Central memory CD8-positive, alpha-beta T cell (primary cell): ENCODE results near the gene DOHH.
"Not testable (repeated sequence)": the region's sequence is repeated elsewhere in the genome, so short reads cannot be mapped to it uniquely, and the experiment has no call there.

Experiments
- ATAC-seq: fragments of 150-1000 bp; cut with Tn5 transposase; replicated peaks from 2 replicates; pipeline ENCODE4 v1.10.0; 2022; ENCODE audit warnings: mild to moderate bottlenecking, moderate FRiP score, moderate number of reproducible peaks; ENCODE audit not compliant: poor library complexity, severe bottlenecking; ENCODE audit errors: extremely low read depth
- DNase-seq, 2 donors: peaks; one replicate each; pipeline ENCODE4 v3.0.0; 2021; ENCODE audit warnings: low spot score in 2 of 2
- H3K27ac Mint-ChIP-seq: one replicate; pipeline ENCODE4 v1.8.0; 2022; ENCODE audit warnings: low read depth, mild to moderate bottlenecking, moderate library complexity, mixed read lengths
- H3K27me3 Mint-ChIP-seq: one replicate; pipeline ENCODE4 v1.8.0; 2022; ENCODE audit warnings: mixed read lengths
- H3K36me3 Mint-ChIP-seq: one replicate; pipeline ENCODE4 v1.8.0; 2022; ENCODE audit warnings: mild to moderate bottlenecking, moderate library complexity, mixed read lengths; ENCODE audit not compliant: insufficient read depth
- H3K4me1 Mint-ChIP-seq: one replicate; pipeline ENCODE4 v1.8.0; 2022; ENCODE audit warnings: mixed read lengths
- H3K4me3 Mint-ChIP-seq: one replicate; pipeline ENCODE4 v1.8.0; 2022; ENCODE audit warnings: mild to moderate bottlenecking, moderate library complexity, mixed read lengths
- H3K9me3 Mint-ChIP-seq: one replicate; pipeline ENCODE4 v1.8.0; 2022; ENCODE audit warnings: mixed read lengths

The DOHH gene

DNA sequence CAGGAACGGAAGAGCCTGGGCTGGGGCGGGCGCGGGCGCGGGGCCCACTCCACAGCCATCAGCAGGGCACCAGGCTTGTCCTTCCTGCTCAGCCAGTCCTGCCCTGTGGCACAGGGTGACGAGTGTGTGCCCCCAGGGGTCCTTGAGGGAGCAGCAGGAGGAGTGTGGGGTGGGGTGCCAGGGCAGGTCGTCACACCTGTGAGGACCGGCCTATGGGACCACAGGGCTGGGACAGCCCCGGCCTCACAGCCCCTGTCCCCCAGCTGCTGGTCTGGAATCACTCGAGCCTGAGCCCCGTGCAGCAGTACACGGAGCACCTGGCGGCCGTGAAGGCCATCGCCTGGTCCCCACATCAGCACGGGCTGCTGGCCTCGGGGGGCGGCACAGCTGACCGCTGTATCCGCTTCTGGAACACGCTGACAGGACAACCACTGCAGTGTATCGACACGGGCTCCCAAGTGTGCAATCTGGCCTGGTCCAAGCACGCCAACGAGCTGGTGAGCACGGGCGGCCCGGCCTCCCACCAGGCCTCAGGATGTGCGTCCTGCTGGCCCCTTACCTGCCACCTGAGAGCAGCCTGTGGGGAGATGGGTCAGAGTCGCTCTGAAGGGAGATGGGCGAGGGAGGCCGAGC lies 31.8 kb upstream of the DOHH start:
- H3K9me3 Mint-ChIP-seq: no peaks in the 10 kb centered on the region
- DNase-seq: no peak
- ATAC-seq: no peak
- H3K36me3 Mint-ChIP-seq: peaks cover 30% of the 10 kb centered on the region
- no peak overlapping the region for H3K27ac Mint-ChIP-seq
- no peaks in the 10 kb centered on the region for H3K4me1 Mint-ChIP-seq
- H3K4me3 Mint-ChIP-seq: no peak overlapping the region
- no peaks in the 10 kb centered on the region for H3K27me3 Mint-ChIP-seq

DNA sequence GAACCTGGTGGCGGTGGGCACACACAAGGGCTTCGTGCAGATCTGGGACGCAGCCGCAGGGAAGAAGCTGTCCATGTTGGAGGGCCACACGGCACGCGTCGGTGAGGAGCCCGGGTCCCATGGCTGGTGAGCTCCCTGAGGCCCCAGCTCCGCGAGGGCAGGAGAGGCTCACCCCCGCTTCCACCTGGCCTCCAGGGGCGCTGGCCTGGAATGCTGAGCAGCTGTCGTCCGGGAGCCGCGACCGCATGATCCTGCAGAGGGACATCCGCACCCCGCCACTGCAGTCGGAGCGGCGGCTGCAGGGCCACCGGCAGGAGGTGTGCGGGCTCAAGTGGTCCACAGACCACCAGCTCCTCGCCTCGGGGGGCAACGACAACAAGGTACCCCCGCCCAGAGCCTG lies 31.2 kb upstream of the DOHH start:
- Mint-ChIP-seq H3K4me1 (no peaks in the 10 kb centered on the region), H3K27me3 (no peaks in the 10 kb centered on the region), H3K36me3 (peaks cover 28% of the 10 kb centered on the region), H3K4me3 (no peak overlapping the region), H3K9me3 (no peaks in the 10 kb centered on the region), H3K27ac (no peak overlapping the region)
- no peak for ATAC-seq
- no peak for DNase-seq

GRCh38 chr19:3530389-3530788 lies 29.9 kb upstream of the DOHH start:
- H3K27ac Mint-ChIP-seq: no peak overlapping the region
- DNase-seq: no peak

GRCh38 chr19:3529299-3529698 lies 28.8 kb upstream of the DOHH start:
- not testable (repeated sequence) for H3K4me3 Mint-ChIP-seq, H3K4me1 Mint-ChIP-seq, H3K27ac Mint-ChIP-seq, DNase-seq, H3K9me3 Mint-ChIP-seq, ATAC-seq, H3K27me3 Mint-ChIP-seq
- peaks cover 28% of the 10 kb centered on the region for H3K36me3 Mint-ChIP-seq

More at GRCh38 chr19:3530389-3530788, 29.9 kb upstream of the DOHH start:
- H3K4me1 Mint-ChIP-seq: no peaks in the 10 kb centered on the region
- H3K9me3 Mint-ChIP-seq: no peaks in the 10 kb centered on the region
- H3K27me3 Mint-ChIP-seq: no peaks in the 10 kb centered on the region
- H3K36me3 Mint-ChIP-seq: peaks cover 27% of the 10 kb centered on the region
- ATAC-seq: no peak
- no peak overlapping the region for H3K4me3 Mint-ChIP-seq

DNA sequence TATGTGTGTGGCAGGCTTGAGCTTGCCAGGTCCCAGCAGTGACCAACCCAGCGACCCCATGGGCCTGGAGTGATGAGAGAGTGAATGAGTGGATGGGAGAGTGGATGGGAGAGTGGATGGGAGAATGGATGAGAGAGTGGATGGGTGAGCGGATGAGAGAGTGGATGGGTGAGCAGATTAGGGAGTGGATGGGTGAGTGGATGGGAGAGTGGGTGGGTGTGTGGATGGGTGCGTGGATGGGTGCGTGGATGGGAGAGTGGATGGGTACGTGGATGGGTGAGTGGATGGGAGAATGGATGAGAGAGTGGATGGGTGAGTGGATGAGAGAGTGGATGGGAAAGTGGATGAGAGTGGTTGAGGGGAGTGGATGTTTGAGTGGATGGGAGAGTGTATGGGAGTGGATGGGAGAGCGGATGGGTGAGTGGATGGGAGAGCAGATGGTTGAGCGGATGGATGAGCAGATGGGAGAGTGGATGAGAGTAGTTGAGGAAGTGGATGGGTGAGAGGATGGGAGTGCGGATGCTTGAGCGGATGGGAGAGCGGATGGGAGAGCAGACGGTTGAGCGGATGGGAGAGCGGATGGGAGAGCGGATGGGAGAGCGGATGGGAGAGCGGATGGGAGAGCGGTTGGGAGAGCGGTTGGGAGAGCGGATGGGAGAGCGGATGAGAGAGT lies 28.2 kb upstream of the DOHH start:
- ATAC-seq (no peak), DNase-seq (no peak)
- Mint-ChIP-seq H3K4me3 (no peak overlapping the region), H3K27ac (no peak overlapping the region), H3K27me3 (no peaks in the 10 kb centered on the region), H3K9me3 (no peaks in the 10 kb centered on the region), H3K4me1 (no peaks in the 10 kb centered on the region), H3K36me3 (peaks cover 26% of the 10 kb centered on the region)

DNA sequence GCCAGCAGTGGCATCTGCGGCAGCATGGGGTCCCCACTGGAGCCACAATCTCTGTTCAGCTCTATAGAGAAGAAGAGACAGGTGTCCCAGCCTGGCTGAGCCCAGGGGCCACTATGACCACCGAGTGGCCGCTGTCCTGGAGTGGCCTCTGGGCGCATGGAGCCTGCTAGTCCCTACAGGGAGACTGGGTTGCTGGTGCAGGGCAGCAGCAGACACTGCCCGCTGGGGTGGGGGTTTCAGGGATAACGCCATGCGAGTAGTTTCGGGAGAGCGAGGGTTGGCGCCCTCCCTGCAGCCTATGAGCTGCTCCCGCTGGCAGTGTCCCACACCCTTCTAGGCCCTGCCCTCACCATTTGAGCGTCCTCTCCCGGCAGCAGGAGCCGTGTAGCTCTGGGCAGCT lies 27.6 kb upstream of the DOHH start:
- ATAC-seq: no peak
- Mint-ChIP-seq H3K4me3 (no peak overlapping the region), H3K9me3 (no peaks in the 10 kb centered on the region), H3K36me3 (peaks cover 25% of the 10 kb centered on the region), H3K27ac (no peak overlapping the region), H3K27me3 (no peaks in the 10 kb centered on the region), H3K4me1 (no peaks in the 10 kb centered on the region)
- DNase-seq: no peak

DNA sequence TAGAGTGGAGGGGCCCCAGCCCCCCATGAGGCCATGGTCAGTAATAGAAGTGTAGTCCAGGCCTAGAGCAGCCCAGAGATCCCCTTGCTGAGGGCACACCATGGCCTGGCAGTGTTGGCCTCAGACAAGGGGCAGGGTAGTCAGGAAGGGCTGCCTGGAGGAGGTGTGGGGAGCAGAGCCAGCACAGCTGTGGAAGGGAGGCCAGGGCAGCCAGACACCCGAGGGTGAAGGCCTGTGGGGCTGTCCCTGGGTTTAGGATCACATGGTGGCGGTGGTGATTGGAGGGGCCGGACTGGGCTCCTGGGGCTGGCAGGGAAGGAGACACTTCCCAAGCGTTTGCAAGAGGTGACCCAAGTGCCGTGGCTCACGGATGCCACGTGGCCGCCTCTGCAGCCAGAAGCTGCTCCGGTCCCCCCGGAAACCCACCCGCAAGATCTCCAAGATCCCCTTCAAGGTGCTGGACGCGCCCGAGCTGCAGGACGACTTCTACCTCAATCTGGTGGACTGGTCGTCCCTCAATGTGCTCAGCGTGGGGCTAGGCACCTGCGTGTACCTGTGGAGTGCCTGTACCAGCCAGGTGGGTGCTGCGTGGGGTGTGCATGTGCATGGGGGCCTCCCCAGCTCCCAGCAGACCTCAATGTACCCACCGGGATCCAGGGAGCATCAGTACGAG lies 26.9 kb upstream of the DOHH start:
- Mint-ChIP-seq H3K4me3 (no peak overlapping the region), H3K27me3 (no peaks in the 10 kb centered on the region), H3K27ac (no peak overlapping the region), H3K4me1 (no peaks in the 10 kb centered on the region), H3K9me3 (no peaks in the 10 kb centered on the region), H3K36me3 (peaks cover 25% of the 10 kb centered on the region)
- ATAC-seq (no peak), DNase-seq (no peak)

- Mint-ChIP-seq H3K9me3 (no peaks in the 10 kb centered on the region), H3K27ac (no peak overlapping the region), H3K36me3 (peaks cover 27% of the 10 kb centered on the region), H3K27me3 (no peaks in the 10 kb centered on the region), H3K4me3 (no peak overlapping the region), H3K4me1 (no peaks in the 10 kb centered on the region)
- ATAC-seq (no peak), DNase-seq (no peak)
These were observed 26.2 kb upstream of the DOHH start for GRCh38 chr19:3526507-3527237.

DNA sequence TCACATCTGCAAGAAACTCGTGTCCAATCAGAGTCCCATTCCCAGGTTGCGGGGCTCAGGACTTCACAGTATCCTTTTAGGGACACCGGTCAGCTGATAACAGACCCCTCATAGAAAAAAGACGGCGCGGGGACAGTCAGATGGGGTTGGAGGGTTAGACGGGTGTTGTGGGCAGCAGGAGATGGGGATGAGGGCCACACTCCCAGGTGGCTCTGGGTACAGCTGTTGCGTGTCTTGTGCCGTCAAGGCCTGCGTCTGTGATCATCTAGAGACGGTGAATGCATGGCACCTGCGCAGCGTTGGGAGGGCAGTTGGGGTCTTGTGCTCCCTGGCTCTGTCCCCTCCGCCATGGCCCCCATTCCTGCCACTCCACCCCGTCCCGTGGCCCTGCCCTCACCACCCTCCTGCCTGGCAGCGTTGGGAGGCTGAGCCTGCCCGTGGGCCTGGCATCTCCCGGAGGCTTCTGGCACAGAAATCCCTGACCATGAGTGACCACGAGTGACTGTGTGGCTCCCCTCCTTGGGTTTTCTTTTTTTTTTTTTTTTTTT lies 24.5 kb upstream of the DOHH start:
- Mint-ChIP-seq H3K4me1 (peaks cover 6% of the 10 kb centered on the region), H3K4me3 (no peak overlapping the region), H3K27ac (no peak overlapping the region), H3K36me3 (peaks cover 28% of the 10 kb centered on the region), H3K27me3 (no peaks in the 10 kb centered on the region), H3K9me3 (no peaks in the 10 kb centered on the region)
- DNase-seq (no peak), ATAC-seq (no peak)

GRCh38 chr19:3524078-3524842 lies 23.8 kb upstream of the DOHH start:
- Mint-ChIP-seq H3K27ac (peak overlapping the region; percentile 49), H3K9me3 (no peaks in the 10 kb centered on the region), H3K4me3 (no peak overlapping the region), H3K36me3 (peaks cover 30% of the 10 kb centered on the region), H3K27me3 (no peaks in the 10 kb centered on the region), H3K4me1 (peaks cover 6% of the 10 kb centered on the region)
- ATAC-seq: no peak
- no peak for DNase-seq

GRCh38 chr19:3523361-3524077 lies 23.0 kb upstream of the DOHH start:
- no peak for ATAC-seq
- no peaks in the 10 kb centered on the region for H3K27me3 Mint-ChIP-seq
- peaks cover 6% of the 10 kb centered on the region for H3K4me1 Mint-ChIP-seq
- no peak for DNase-seq
- H3K9me3 Mint-ChIP-seq: no peaks in the 10 kb centered on the region
- peaks cover 30% of the 10 kb centered on the region for H3K36me3 Mint-ChIP-seq
- peak overlapping the region; percentile 49 for H3K27ac Mint-ChIP-seq
- H3K4me3 Mint-ChIP-seq: no peak overlapping the region
